K562 (cell line): ENCODE measurements around the gene WNT7B. TPM values are rescaled to one million over a fixed set of nuclear protein-coding genes. Genes with fewer than 3 reads are reported as not detected.

Experiments used
- MGA ChIP-seq: fragments of 450-650 bp; IDR thresholded peaks from 2 replicates; pipeline ENCODE4 v1.6.1; 2016; ENCODE audit warnings: mild to moderate bottlenecking, moderate library complexity
- polyA plus RNA-seq, 8 experiments: library from polyadenylated mRNA; depleted of rRNA in 4 of 8; stranded (reverse) in 5 of 8; unstranded in 3 of 8; fragments of >200 nt; fragmentation: Nextera tagmentation in 2 of 8; fragmentation: Illumina TruSeq in 1 of 8; extraction: Ambion mirVana in 2 of 8; extraction: Trizol in 1 of 8; gene quantifications; 2 replicates each; pipeline versions ENCODE4 v1.2.1 to v1.2.3, GENCODE V29; 2011 to 2014; ENCODE audit warnings: inconsistent platforms in 1 of 8, missing spikeins in 1 of 8
- total RNA-seq, 7 experiments: library from RNA; depleted of rRNA in 6 of 7; stranded (reverse); fragments of >200 nt in 6 of 7; fragmentation: Illumina TruSeq in 2 of 7; extraction: Trizol in 2 of 7; gene quantifications; 2 replicates each; pipeline versions ENCODE4 v1.2.1 to v1.2.3, GENCODE V29; 2011 to 2021; ENCODE audit warnings: low replicate concordance in 1 of 7

Gene WNT7B
- total and polyA plus RNA-seq, 9 of the 15 experiments (the other 6 are each of a cell fraction or from before 2014, with no cell fraction given) = not detected

- TF ChIP-seq MGA = no peak
Observed at GRCh38 chr22:46012182-46012880, 35.4 kb upstream of the WNT7B start (continued).
